Adipocyte (in vitro differentiated cells): ENCODE data around the gene ALPG.
"Not testable (repeated sequence)": the region's sequence is repeated elsewhere in the genome, so short reads cannot be mapped to it uniquely, and the experiment has no call there.

ENCODE experiments used
- DNase-seq: peaks from one replicate; pipeline ENCODE4 v3.0.0-alpha.2; 2015; ENCODE audit warnings: low read depth
- H3K27me3 ChIP-seq: replicated peaks from 2 replicates; pipeline ENCODE4 v1.7.0; 2013; ENCODE audit warnings: mild to moderate bottlenecking, low read length, moderate library complexity; ENCODE audit not compliant: control insufficient read depth, insufficient read depth
- H3K36me3 ChIP-seq: 2 replicates; pipeline ENCODE4 v1.7.0; 2013; ENCODE audit warnings: low read length, mild to moderate bottlenecking, moderate library complexity; ENCODE audit not compliant: control insufficient read depth, insufficient read depth, severe bottlenecking
- H3K4me1 ChIP-seq: 2 replicates; pipeline ENCODE4 v1.7.0; 2013; ENCODE audit warnings: mild to moderate bottlenecking, low read length, moderate library complexity; ENCODE audit not compliant: control insufficient read depth, insufficient read depth
- H3K4me3 ChIP-seq: 2 replicates; pipeline ENCODE4 v1.7.0; 2013; ENCODE audit warnings: mild to moderate bottlenecking, low read length, moderate library complexity
- H3K9ac ChIP-seq: 2 replicates; pipeline ENCODE4 v1.7.0; 2013; ENCODE audit warnings: mild to moderate bottlenecking, low read length, moderate library complexity
- H3K9me3 ChIP-seq: 2 replicates; pipeline ENCODE4 v1.7.0; 2013; ENCODE audit warnings: mild to moderate bottlenecking, low read length, moderate library complexity; ENCODE audit not compliant: control insufficient read depth

Gene ALPG

DNA sequence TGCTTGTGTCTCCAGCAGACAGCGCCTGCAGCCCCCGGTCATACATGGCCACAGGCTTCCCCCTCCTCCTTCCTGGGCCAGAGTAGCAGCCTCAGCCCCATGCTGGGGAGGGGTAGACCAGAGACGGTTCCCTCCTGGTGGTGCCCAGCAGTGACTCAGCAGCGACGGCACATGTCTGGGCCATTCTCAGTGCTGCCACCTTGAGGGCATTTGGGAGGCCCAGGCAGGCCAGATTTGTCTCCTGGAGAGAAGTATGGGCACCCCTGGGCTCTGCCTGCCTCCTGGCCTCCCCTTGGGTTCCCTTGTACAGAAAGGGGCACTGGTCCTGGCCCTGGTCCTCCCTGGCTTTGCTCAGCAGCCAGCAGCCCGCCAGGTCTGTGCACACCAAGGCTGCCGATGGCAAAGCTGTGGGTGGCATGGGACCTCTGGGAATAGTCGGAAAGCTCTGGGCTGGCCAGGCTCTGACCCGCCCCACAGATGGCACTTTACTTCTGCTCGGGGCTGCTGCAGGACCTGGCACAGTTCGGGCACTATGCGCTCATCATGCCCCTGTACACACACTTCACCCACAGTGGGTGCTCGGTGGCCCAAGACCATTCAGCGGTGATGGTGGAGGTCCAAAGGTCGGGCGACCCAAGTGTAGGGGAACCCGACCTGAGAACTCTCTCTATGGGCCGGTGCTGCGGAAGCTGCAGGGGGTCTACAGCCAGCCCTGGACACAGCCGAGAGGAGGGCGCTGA is 37.9 kb downstream of the ALPG start:
- H3K36me3 ChIP-seq = no peaks in the 10 kb centered on the region
- no peaks in the 10 kb centered on the region for H3K4me1 ChIP-seq
- H3K9ac ChIP-seq = no peak overlapping the region
- H3K9me3 ChIP-seq = no peaks in the 10 kb centered on the region
- H3K4me3 ChIP-seq = no peak overlapping the region
- peak; percentile 74 for DNase-seq
- peaks cover 10% of the 10 kb centered on the region for H3K27me3 ChIP-seq

DNA sequence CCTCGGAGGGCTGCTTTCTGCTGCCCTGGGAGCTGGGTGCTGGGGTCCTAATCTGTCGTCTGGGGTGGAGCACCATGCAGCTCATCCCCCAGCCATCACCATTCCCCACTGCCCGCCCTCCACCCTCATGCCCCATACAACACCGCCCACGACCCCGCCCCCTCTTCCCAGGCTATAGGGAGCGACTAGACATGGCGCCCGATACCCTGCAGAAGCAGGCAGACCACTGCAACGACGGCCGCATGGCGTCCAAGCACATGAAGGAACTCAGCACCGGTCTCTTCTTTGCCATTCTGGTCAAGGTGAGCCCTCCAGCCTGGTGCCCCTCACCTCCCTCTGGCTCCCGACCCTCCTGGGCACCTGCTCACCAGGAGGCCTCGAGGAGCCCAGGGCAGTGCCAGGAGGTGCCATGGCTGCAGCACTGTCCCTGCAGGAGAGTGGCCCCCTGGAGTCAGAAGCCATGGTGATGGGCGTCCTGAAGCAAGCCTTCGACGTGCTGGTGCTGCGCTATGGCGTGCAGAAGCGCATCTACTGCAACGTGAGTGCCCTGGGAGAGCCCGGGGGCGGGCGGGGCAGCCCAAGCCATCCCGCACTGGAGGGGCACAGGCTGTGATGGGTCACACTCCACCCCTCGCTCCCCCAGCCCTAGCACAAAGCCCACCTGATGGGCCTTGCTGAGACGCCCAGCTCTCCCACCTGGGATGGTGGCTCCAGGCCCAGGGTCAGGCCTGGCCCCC is 38.7 kb downstream of the ALPG start:
- not testable (repeated sequence) for H3K36me3 ChIP-seq, H3K4me1 ChIP-seq, H3K9me3 ChIP-seq, DNase-seq, H3K4me3 ChIP-seq, H3K9ac ChIP-seq
- peaks cover 17% of the 10 kb centered on the region for H3K27me3 ChIP-seq

GRCh38 chr2:232446266-232446777 is 39.7 kb downstream of the ALPG start:
- H3K9me3 ChIP-seq, DNase-seq, H3K4me1 ChIP-seq, H3K36me3 ChIP-seq, H3K4me3 ChIP-seq, H3K9ac ChIP-seq: not testable (repeated sequence)
- peaks cover 18% of the 10 kb centered on the region for H3K27me3 ChIP-seq

DNA sequence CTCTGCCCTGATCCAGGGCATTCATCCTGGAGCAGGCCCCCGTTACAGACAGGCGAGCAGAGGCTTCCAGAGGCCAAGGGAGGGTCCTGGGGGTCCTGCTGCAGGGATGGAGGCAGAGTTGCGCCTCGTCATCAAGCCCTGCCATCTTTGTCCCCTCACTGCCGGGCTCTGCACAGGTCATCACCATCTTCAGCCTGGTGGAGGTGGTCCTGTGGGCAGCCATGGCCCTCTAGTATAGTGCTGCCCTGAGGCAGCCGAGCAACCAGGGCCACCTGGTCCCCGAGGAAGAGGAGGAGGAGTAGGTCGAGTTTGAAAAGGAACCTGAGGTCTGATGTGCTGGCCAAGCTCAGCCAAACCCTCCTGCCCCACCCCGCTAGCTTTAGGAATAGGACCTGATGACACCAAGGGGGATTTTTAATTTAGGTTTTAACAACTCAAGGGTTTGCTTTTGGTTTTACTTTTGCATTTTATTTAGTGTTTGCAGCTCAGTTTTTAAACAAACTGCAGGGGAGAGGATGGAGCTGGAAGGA is 40.5 kb downstream of the ALPG start:
- no peaks in the 10 kb centered on the region for H3K9me3 ChIP-seq
- no peaks in the 10 kb centered on the region for H3K36me3 ChIP-seq
- peaks cover 17% of the 10 kb centered on the region for H3K27me3 ChIP-seq
- H3K4me3 ChIP-seq = no peak overlapping the region
- H3K4me1 ChIP-seq = no peaks in the 10 kb centered on the region
- H3K9ac ChIP-seq = no peak overlapping the region
- no peak for DNase-seq

GRCh38 chr2:232447638-232448303 is 41.1 kb downstream of the ALPG start:
- Histone ChIP-seq H3K9ac (no peak overlapping the region), H3K9me3 (no peaks in the 10 kb centered on the region), H3K27me3 (peaks cover 17% of the 10 kb centered on the region), H3K4me3 (no peak overlapping the region), H3K36me3 (no peaks in the 10 kb centered on the region), H3K4me1 (no peaks in the 10 kb centered on the region)
- DNase-seq = no peak

DNA sequence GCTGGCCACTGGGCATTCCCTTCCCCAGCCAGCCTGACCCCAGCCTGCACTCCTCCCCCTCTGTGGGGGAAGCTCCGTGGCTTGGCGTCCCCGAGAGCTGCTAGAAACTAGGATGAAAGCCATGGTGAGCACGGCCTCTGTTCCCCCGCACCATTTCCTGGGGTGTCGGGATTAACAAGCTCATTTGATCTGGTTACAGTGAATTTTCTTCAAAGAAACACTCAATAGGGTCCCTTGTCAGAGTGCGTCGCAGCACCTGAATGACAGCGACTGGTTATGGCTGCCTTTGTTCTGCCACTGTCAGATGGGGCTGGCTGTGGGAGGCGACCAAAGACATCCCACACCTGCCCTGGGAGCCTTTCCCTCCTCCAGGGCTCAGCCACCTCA is 41.7 kb downstream of the ALPG start:
- H3K4me1 ChIP-seq = no peaks in the 10 kb centered on the region
- no peaks in the 10 kb centered on the region for H3K9me3 ChIP-seq
- H3K36me3 ChIP-seq = no peaks in the 10 kb centered on the region
- no peak overlapping the region for H3K4me3 ChIP-seq
- DNase-seq = no peak
- H3K27me3 ChIP-seq = peaks cover 17% of the 10 kb centered on the region
- no peak overlapping the region for H3K9ac ChIP-seq

DNA sequence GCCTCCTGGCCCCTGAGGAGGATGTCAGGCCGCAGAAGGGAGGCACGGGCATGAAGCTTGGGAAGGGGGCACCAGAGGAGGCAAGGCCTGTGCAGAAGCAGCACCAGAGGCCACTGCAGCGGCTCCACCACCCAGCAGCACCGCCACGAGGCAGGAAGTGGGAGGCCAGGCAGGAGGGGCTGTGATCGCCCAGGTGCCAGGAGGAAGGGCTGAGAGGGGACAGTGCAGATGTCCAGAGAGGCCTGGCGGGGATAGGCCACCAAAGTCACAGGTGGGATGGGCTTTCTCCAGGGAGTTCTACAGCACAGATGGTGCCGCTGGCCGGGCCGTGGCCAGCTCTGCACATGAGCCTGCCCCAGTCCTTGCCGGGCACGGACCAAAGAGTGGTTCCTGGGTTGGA is 43.3 kb downstream of the ALPG start:
- H3K4me3 ChIP-seq = no peak overlapping the region
- H3K9ac ChIP-seq = no peak overlapping the region
- H3K36me3 ChIP-seq = no peaks in the 10 kb centered on the region
- no peak for DNase-seq
- H3K4me1 ChIP-seq = no peaks in the 10 kb centered on the region
- peaks cover 20% of the 10 kb centered on the region for H3K27me3 ChIP-seq
- no peaks in the 10 kb centered on the region for H3K9me3 ChIP-seq

- not testable (repeated sequence) for H3K36me3 ChIP-seq
Measured at GRCh38 chr2:232451645-232452044, 45.0 kb downstream of the ALPG start.

GRCh38 chr2:232454630-232455029 is 48.0 kb downstream of the ALPG start:
- no peaks in the 10 kb centered on the region for H3K9me3 ChIP-seq
- H3K4me3 ChIP-seq = no peak overlapping the region
- H3K9ac ChIP-seq = no peak overlapping the region
- no peaks in the 10 kb centered on the region for H3K4me1 ChIP-seq
- H3K36me3 ChIP-seq = no peaks in the 10 kb centered on the region
- no peak for DNase-seq
- peaks cover 57% of the 10 kb centered on the region for H3K27me3 ChIP-seq

More at GRCh38 chr2:232451645-232452044, 45.0 kb downstream of the ALPG start:
- H3K9me3 ChIP-seq, H3K4me3 ChIP-seq, H3K4me1 ChIP-seq, DNase-seq, H3K9ac ChIP-seq: not testable (repeated sequence)
- peaks cover 31% of the 10 kb centered on the region for H3K27me3 ChIP-seq

DNA sequence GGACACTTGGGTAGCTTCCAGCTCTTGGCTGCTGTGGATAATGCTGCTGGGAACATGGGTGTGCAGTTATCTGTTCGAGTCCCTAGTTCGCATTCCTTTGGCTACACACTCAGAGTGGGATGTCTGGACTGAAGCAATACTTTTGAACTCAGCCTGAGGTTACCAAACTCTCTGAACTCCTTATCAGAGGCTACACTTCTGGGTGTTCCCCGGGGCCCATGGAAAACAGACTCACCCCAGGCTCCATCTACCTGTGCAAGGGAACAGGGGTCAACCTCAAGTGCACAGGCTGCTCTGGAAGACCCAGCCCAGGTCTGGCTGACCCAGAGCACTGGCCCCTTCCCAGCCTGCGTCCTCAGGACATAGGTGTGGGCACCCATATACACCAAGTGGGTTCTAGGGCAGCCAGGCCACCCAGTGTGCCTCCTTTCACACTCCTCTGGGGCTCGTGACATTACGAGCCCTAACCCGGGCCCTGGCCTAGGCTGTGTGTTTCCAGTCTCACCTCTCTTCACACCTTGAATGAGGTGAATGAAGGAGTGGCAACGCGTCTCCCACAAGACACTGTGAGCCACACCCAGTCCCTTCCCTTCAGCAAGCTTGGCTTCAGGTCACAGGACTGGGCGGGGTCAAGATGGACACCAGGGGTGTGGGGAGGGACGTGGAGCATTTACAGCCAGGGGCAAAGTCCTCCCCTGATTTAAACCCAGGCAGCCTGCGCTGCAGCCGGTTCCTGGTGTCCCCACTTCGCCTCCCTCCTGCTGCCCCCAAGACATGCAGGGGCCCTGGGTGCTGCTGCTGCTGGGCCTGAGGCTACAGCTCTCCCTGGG is 49.0 kb downstream of the ALPG start, which contains the start of gene ALPI:
TSS of gene ALPI (plus strand) at position 728 of the 830 bp plus-strand sequence. CDS start at position 775, 47 bp downstream.
- no peak within 1 kb of the TSS for H3K4me3 ChIP-seq
- no peak within 1 kb of the TSS for H3K9ac ChIP-seq
- no peaks in the 10 kb centered on the region for H3K9me3 ChIP-seq
- DNase-seq = no peak
- peaks cover 50% of the 10 kb centered on the region for H3K27me3 ChIP-seq
- no peaks in the 10 kb centered on the region for H3K4me1 ChIP-seq
- no peaks in the 10 kb centered on the region for H3K36me3 ChIP-seq
